HEK293T (cell line): Measurements from ENCODE around the gene BACE1.

ENCODE experiments used
- CTCF ChIA-PET: fragments of 350-600 bp; formaldehyde crosslinking; extraction: SDS; loops from one replicate; lab custom pipeline; 2021; ENCODE audit warnings: antibody characterized with exemption, inconsistent platforms; lab: Yijun Ruan, JAX
- POLR2A ChIA-PET: fragments of 350-600 bp; formaldehyde crosslinking; extraction: SDS; loops from one replicate; lab custom pipeline; 2020; ENCODE audit warnings: antibody characterized with exemption, inconsistent platforms; lab: Yijun Ruan, JAX
- DNase-seq: peaks from one replicate; pipeline ENCODE4 v3.0.0; 2012; ENCODE audit warnings: mixed read lengths; ENCODE audit errors: extremely low spot score
- ARNT ChIP-seq: fragments of 450-650 bp; IDR thresholded peaks from 2 replicates; pipeline ENCODE4 v1.6.1; 2017; ENCODE audit warnings: mild to moderate bottlenecking
- BHLHE40 ChIP-seq: fragments of 450-650 bp; IDR thresholded peaks from 2 replicates; pipeline ENCODE4 v1.6.1; 2016; ENCODE audit warnings: mild to moderate bottlenecking, moderate library complexity, borderline replicate concordance
- CTBP1 ChIP-seq: fragments of 450-650 bp; IDR thresholded peaks from 2 replicates; pipeline ENCODE4 v1.6.1; 2016; ENCODE audit warnings: borderline replicate concordance
- ELF4 ChIP-seq: fragments of 450-650 bp; IDR thresholded peaks from 2 replicates; pipeline ENCODE4 v1.6.1; 2017; ENCODE audit warnings: antibody characterized with exemption
- FOXA1 ChIP-seq: fragments of 450-650 bp; IDR thresholded peaks from 2 replicates; pipeline ENCODE4 v1.6.1; 2016; ENCODE audit warnings: mild to moderate bottlenecking
- FOXK2 ChIP-seq: fragments of 450-650 bp; IDR thresholded peaks from 2 replicates; pipeline ENCODE4 v1.6.1; 2016; ENCODE audit warnings: mild to moderate bottlenecking
- FOXM1 ChIP-seq: fragments of 450-650 bp; IDR thresholded peaks from 2 replicates; pipeline ENCODE4 v1.6.1; 2017; ENCODE audit warnings: mild to moderate bottlenecking, borderline replicate concordance
- HDGF ChIP-seq: fragments of 450-650 bp; IDR thresholded peaks from 2 replicates; pipeline ENCODE4 v1.6.1; 2017; ENCODE audit warnings: antibody characterized with exemption, borderline replicate concordance
- L3MBTL2 ChIP-seq: fragments of 450-650 bp; conservative IDR thresholded peaks from 2 replicates; pipeline ENCODE4 v1.6.1; 2016; ENCODE audit warnings: mild to moderate bottlenecking
- LEF1 ChIP-seq: fragments of 450-650 bp; IDR thresholded peaks from 2 replicates; pipeline ENCODE4 v1.6.1; 2017; ENCODE audit warnings: mild to moderate bottlenecking, borderline replicate concordance
- NFRKB ChIP-seq: fragments of 450-650 bp; IDR thresholded peaks from 2 replicates; pipeline ENCODE4 v1.6.1; 2016; ENCODE audit warnings: mild to moderate bottlenecking, moderate library complexity
- SP1 ChIP-seq: fragments of 450-650 bp; IDR thresholded peaks from 2 replicates; pipeline ENCODE4 v1.6.1; 2017
- SUZ12 ChIP-seq: fragments of 450-650 bp; IDR thresholded peaks from 2 replicates; pipeline ENCODE4 v1.6.1; 2016; ENCODE audit warnings: mild to moderate bottlenecking
- TARDBP ChIP-seq: fragments of 450-650 bp; IDR thresholded peaks from 2 replicates; pipeline ENCODE4 v1.6.1; 2016
- ZNF384 ChIP-seq: fragments of 450-650 bp; IDR thresholded peaks from 2 replicates; pipeline ENCODE4 v1.6.1; 2016
- TF ChIP-seq, protein P1 (sequence below): fragments of 450-650 bp; IDR thresholded peaks from 2 replicates; pipeline ENCODE4 v1.6.1; 2016

Gene BACE1

DNA sequence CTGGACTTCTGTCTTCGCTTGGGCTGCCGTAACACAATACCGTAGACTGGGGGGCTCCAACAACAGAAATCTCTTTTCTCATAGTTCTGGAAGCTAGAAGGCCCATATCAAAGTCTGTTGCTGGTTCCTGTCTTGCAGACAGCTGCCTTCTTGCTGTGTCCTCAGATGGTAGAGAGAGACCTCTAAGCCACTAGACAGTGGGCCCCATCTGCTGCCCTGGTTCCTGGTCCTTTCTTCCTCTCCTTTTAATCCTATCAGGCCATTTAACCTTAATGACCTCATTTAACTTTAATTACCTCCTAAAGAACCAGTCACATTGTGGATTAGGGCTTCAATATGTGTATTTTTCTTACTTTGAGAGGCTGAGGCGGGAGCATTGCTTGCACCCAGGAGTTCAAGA lies 21.0 kb upstream of the BACE1 start:
- TF ChIP-seq ZNF384: no peak
- no peak for TF ChIP-seq BHLHE40
- POLR2A ChIA-PET: no interaction called here
- CTCF ChIA-PET: no interaction called here
- DNase-seq: no peak

DNA sequence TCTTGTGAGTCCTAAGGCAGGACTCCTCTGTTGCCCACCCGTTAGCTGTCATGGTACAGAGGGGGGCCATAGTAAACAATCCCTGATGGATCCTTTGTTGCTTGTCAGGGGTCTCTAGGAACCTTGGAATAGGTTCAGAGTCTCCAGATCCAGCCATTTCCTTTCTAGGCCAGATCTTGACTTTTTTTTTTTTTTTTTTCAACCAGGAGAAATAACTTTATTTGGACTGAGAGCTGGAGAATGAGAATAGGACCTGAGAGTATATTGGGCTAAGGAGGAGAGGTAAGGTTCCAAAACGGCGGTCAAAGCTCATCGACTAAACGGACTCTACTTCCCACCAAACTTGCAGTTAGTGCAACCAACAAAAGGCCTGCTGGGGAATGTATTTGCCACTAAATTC lies 19.3 kb upstream of the BACE1 start:
- CTCF ChIA-PET: no interaction called here
- POLR2A ChIA-PET: no interaction called here
- DNase-seq: no peak
- TF ChIP-seq FOXM1 (no peak), ZNF384 (peak; percentile 86)

DNA sequence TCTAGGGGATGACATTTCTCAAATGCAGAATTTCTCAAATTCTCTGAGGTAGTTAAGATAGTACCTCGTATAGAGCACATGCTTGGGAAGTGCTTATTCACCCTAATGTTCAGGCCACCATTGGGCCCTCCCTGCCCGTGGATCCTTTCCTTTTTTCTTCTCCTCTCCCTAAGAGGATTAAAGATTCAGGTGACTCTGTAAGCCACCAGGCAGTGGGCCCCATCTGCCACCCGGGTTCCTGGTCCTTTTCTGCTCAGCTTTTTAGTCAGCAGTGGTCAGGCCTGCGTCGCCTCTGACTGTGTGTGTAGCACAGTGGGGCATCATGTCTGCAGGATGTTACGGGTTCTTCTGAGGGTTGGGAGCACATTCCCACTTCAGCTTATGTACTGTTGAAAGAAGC lies 18.8 kb upstream of the BACE1 start:
- ChIA-PET CTCF (no interaction called here), POLR2A (no interaction called here)
- no peak for TF ChIP-seq L3MBTL2
- TF ChIP-seq HDGF: no peak
- TF ChIP-seq FOXK2: no peak
- TF ChIP-seq CTBP1: no peak
- no peak for TF ChIP-seq LEF1
- DNase-seq: no peak

DNA sequence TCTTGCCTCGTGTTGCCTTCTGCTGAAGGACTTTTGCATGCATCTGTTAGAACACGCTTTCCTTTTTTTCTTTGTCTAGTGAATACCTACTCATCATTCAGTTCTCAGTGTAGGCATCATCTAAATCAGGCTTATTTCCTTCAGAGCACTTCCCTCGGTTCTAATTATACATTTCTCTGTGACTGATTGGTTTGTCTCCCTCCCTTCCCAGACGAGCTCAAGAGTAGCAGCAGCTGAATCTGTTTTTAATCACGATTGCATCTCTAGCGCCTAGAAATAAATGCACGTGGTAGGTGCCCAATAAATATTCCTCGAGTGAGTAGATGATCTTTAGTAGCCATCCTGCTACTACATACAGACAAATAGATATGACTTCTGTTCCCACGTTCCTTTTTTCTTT lies 17.9 kb upstream of the BACE1 start:
- no peak for DNase-seq
- TF ChIP-seq, protein P1, sequence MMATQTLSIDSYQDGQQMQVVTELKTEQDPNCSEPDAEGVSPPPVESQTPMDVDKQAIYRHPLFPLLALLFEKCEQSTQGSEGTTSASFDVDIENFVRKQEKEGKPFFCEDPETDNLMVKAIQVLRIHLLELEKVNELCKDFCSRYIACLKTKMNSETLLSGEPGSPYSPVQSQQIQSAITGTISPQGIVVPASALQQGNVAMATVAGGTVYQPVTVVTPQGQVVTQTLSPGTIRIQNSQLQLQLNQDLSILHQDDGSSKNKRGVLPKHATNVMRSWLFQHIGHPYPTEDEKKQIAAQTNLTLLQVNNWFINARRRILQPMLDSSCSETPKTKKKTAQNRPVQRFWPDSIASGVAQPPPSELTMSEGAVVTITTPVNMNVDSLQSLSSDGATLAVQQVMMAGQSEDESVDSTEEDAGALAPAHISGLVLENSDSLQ: no peak
- TF ChIP-seq L3MBTL2 (no peak), CTBP1 (no peak), FOXK2 (no peak), ZNF384 (no peak), ARNT (no peak), SUZ12 (no peak), FOXM1 (no peak), NFRKB (no peak), ELF4 (no peak), HDGF (no peak), BHLHE40 (no peak), FOXA1 (no peak), LEF1 (no peak), TARDBP (no peak), SP1 (no peak)
- ChIA-PET CTCF (interaction anchor here (1.0 kb wide), 1 partner anchor 12 kb away, joined by 3 read pairs; no protein-coding TSS in a partner anchor), POLR2A (no interaction called here)

DNA sequence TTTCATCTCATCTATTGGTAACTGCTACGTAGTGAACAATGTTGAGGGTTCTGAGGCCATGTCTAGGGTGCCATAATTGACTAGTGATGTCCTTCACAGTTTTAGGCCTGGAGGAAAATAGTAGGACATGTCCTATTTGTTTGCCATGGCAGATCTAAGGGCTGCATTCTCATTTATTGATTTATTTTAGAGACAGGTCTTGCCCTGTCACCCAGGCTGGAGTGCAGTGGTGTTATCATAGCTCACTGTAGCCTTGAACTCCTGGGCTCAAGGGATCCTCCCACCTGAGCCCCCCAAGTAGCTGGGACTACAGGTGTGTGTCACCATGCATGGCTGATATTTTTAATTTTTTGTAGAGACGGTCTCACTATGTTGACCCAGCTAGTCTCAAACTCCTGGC lies 16.8 kb upstream of the BACE1 start:
- TF ChIP-seq CTBP1 (no peak), HDGF (no peak), LEF1 (no peak), BHLHE40 (no peak), FOXM1 (no peak), ZNF384 (no peak)
- no peak for DNase-seq
- ChIA-PET POLR2A (no interaction called here), CTCF (no interaction called here)

DNA sequence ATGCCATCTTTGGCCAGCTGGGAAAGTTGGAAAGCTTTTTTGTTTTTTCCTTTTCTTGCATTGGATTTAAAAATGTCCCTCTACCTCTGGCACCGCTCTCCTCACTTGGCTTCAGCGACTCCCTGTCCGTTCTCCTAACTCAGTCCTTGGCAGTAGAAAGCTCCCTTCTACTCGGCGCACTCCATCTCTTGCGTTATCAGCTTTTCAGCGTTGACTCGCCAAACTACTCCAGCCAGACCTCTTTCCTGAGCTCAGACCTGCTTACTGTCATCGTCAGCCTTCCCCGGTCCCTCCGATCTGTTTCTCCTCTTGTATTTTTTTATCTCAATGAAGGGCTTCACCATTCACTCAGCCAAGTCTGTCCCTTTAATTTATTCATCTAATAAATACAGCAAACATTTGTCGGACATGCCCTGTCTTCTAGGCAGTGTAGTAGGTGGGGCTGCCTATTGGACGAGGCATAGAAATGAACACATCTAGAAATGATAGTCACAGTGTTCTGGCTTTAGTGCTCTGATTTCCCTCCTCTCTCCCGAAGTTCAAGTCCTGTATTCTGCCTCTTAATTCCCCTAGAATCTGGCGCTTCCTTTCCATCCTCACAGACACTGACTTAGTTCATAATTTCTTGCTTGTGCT lies 12.4 kb upstream of the BACE1 start:
- ChIA-PET CTCF (interaction anchor here (1.2 to 1.3 kb wide), 3 partner anchors 22 to 103 kb away, joined by 3 read pairs; no protein-coding TSS in a partner anchor), POLR2A (interaction anchor here (1.0 to 1.9 kb wide), 4 partner anchors 12 to 96 kb away, joined by 4 to 16 read pairs (median 6); partner anchors contain the start of genes BACE1, PCSK7 and RNF214)
- DNase-seq: peak; percentile 39
- TF ChIP-seq L3MBTL2: no peak
- TF ChIP-seq SUZ12: no peak
- no peak for TF ChIP-seq FOXM1
- no peak for TF ChIP-seq FOXK2
- TF ChIP-seq TARDBP: no peak
- TF ChIP-seq FOXA1: no peak
- no peak for TF ChIP-seq NFRKB
- TF ChIP-seq BHLHE40: no peak
- no peak for TF ChIP-seq SP1
- TF ChIP-seq LEF1: no peak
- no peak for TF ChIP-seq CTBP1
- no peak for TF ChIP-seq ELF4
- no peak for TF ChIP-seq ZNF384
- no peak for TF ChIP-seq ARNT
- TF ChIP-seq, protein P1: no peak
- TF ChIP-seq HDGF: no peak
